ENCODE data around the gene PDP2. TPM values are rescaled to one million over a fixed set of nuclear protein-coding genes. Genes with fewer than 3 reads are reported as not detected.
A peak's percentile ranks its signal among the peaks of the same experiment; 100 is the strongest.
"Not testable (repeated sequence)": the region's sequence is repeated elsewhere in the genome, so short reads cannot be mapped to it uniquely, and the experiment has no call there.

The PDP2 gene
- total RNA-seq, 1 donor from 2014 or later: 43.3 TPM

- Mint-ChIP-seq H3K4me1 (ENCODE audit: low read depth) (peaks cover 53% of the 10 kb centered on the region), H3K9me3 (no peaks in the 10 kb centered on the region), H3K27ac (peak within 1 kb of the TSS; percentile 87), H3K27me3 (ENCODE audit: insufficient read depth) (no peaks in the 10 kb centered on the region), H3K4me3 (peak within 1 kb of the TSS; percentile 96), H3K36me3 (ENCODE audit: low read depth) (peaks cover 31% of the 10 kb centered on the region)
- intact Hi-C loops (cut with micrococcal nuclease): loop anchor here (1.0 to 2.0 kb wide), 3 partner anchors 13 to 61 kb away; partner anchors contain the start of gene PDP2
- DNase-seq (ENCODE audit: low spot score): peak; percentile 88
Measured at GRCh38 chr16:66934138-66934838, 54.0 kb downstream of the PDP2 start, which contains the start of gene CIAO2B. TSS of gene CIAO2B (minus strand) at chr16:66934402. CDS start at chr16:66934364, 38 bp downstream.

GRCh38 chr16:66934839-66935313, 54.6 kb downstream of the PDP2 start:
- intact Hi-C loops (cut with micrococcal nuclease): loop anchor here (1.0 to 2.0 kb wide), 3 partner anchors 12 to 62 kb away; partner anchors contain the start of gene PDP2
- H3K9me3 Mint-ChIP-seq; DNase-seq (ENCODE audit: low spot score); H3K27me3 Mint-ChIP-seq (ENCODE audit: insufficient read depth): not testable (repeated sequence)
- H3K27ac Mint-ChIP-seq: peak overlapping the region; percentile 87
- H3K4me1 Mint-ChIP-seq (ENCODE audit: low read depth): peaks cover 53% of the 10 kb centered on the region
- H3K36me3 Mint-ChIP-seq (ENCODE audit: low read depth): peaks cover 28% of the 10 kb centered on the region
- H3K4me3 Mint-ChIP-seq: peak overlapping the region; percentile 96

- no peak for DNase-seq (ENCODE audit: low spot score)
- H3K9me3 Mint-ChIP-seq: no peaks in the 10 kb centered on the region
- peaks cover 53% of the 10 kb centered on the region for H3K4me1 Mint-ChIP-seq (ENCODE audit: low read depth)
- intact Hi-C loops (cut with micrococcal nuclease): loop anchor here (2.0 kb wide), 1 partner anchor 63 kb away; no protein-coding TSS in a partner anchor
- H3K27ac Mint-ChIP-seq: peak within 1 kb of the TSS; percentile 87
- peaks cover 28% of the 10 kb centered on the region for H3K36me3 Mint-ChIP-seq (ENCODE audit: low read depth)
- no peaks in the 10 kb centered on the region for H3K27me3 Mint-ChIP-seq (ENCODE audit: insufficient read depth)
- peak within 1 kb of the TSS; percentile 96 for H3K4me3 Mint-ChIP-seq
Measured at GRCh38 chr16:66935314-66936011, 55.1 kb downstream of the PDP2 start, which contains the start of gene CES2. TSS of gene CES2 (plus strand) at chr16:66935516. CDS start at chr16:66935636, 120 bp downstream.

- Mint-ChIP-seq H3K4me3 (peak overlapping the region; percentile 96), H3K36me3 (ENCODE audit: low read depth) (peaks cover 30% of the 10 kb centered on the region), H3K27me3 (ENCODE audit: insufficient read depth) (no peaks in the 10 kb centered on the region), H3K27ac (peak overlapping the region; percentile 41), H3K9me3 (no peaks in the 10 kb centered on the region), H3K4me1 (ENCODE audit: low read depth) (peaks cover 53% of the 10 kb centered on the region)
- intact Hi-C loops (cut with micrococcal nuclease): no loop called here
- no peak for DNase-seq (ENCODE audit: low spot score)
Measured at GRCh38 chr16:66936462-66936861, 56.1 kb downstream of the PDP2 start.

- Mint-ChIP-seq H3K27me3 (ENCODE audit: insufficient read depth) (no peaks in the 10 kb centered on the region), H3K36me3 (ENCODE audit: low read depth) (peaks cover 27% of the 10 kb centered on the region), H3K27ac (no peak overlapping the region), H3K4me3 (peak overlapping the region; percentile 96), H3K9me3 (no peaks in the 10 kb centered on the region), H3K4me1 (ENCODE audit: low read depth) (peaks cover 48% of the 10 kb centered on the region)
- intact Hi-C loops (cut with micrococcal nuclease): no loop called here
- no peak for DNase-seq (ENCODE audit: low spot score)
Measured at GRCh38 chr16:66936889-66937554, 56.7 kb downstream of the PDP2 start.

GRCh38 chr16:66937725-66938337, 57.5 kb downstream of the PDP2 start:
- no peak for DNase-seq (ENCODE audit: low spot score)
- H3K4me3 Mint-ChIP-seq: peak overlapping the region; percentile 96

GRCh38 chr16:66939366-66939765, 59.1 kb downstream of the PDP2 start:
- no peak for DNase-seq (ENCODE audit: low spot score)
- Mint-ChIP-seq H3K4me3 (no peak overlapping the region), H3K27ac (no peak overlapping the region), H3K4me1 (ENCODE audit: low read depth) (peaks cover 32% of the 10 kb centered on the region), H3K36me3 (ENCODE audit: low read depth) (peaks cover 14% of the 10 kb centered on the region), H3K27me3 (ENCODE audit: insufficient read depth) (no peaks in the 10 kb centered on the region), H3K9me3 (no peaks in the 10 kb centered on the region)
- intact Hi-C loops (cut with micrococcal nuclease): no loop called here

More at GRCh38 chr16:66937725-66938337, 57.5 kb downstream of the PDP2 start:
- no peak overlapping the region for H3K27ac Mint-ChIP-seq
- no peaks in the 10 kb centered on the region for H3K9me3 Mint-ChIP-seq
- intact Hi-C loops (cut with micrococcal nuclease): no loop called here
- peaks cover 23% of the 10 kb centered on the region for H3K36me3 Mint-ChIP-seq (ENCODE audit: low read depth)
- H3K27me3 Mint-ChIP-seq (ENCODE audit: insufficient read depth): no peaks in the 10 kb centered on the region
- H3K4me1 Mint-ChIP-seq (ENCODE audit: low read depth): peaks cover 40% of the 10 kb centered on the region

- H3K36me3 Mint-ChIP-seq (ENCODE audit: low read depth): peaks cover 14% of the 10 kb centered on the region
- no peaks in the 10 kb centered on the region for H3K27me3 Mint-ChIP-seq (ENCODE audit: insufficient read depth)
- intact Hi-C loops (cut with micrococcal nuclease): no loop called here
- H3K27ac Mint-ChIP-seq: no peak overlapping the region
- DNase-seq (ENCODE audit: low spot score): no peak
- no peak overlapping the region for H3K4me3 Mint-ChIP-seq
- H3K9me3 Mint-ChIP-seq: no peaks in the 10 kb centered on the region
- peaks cover 26% of the 10 kb centered on the region for H3K4me1 Mint-ChIP-seq (ENCODE audit: low read depth)
Measured at GRCh38 chr16:66940236-66940635, 59.9 kb downstream of the PDP2 start.

Other genes with a start within 250 kb of the PDP2 start
- 3.3 and 3.9 TPM in 2 replicates for gene CMTM4, start 183.8 kb upstream of the PDP2 start, total RNA-seq
- 55.7 and 60.3 TPM in 2 replicates for gene DYNC1LI2, start 128.9 kb upstream of the PDP2 start, total RNA-seq
- 0.29 TPM in 1 of 2 replicates, not detected in the other for gene TERB1, start 78.9 kb upstream of the PDP2 start, total RNA-seq
- gene NAE1, start 49.5 kb upstream of the PDP2 start, total RNA-seq: 114 and 120 TPM in 2 replicates
- gene CA7, start 36.1 kb upstream of the PDP2 start, total RNA-seq: 0.13 and 0.39 TPM in 2 replicates
- not detected in 2 replicates for gene CDH16, start 38.4 kb downstream of the PDP2 start, total RNA-seq
- 0.83 and 0.93 TPM in 2 replicates for gene RRAD, start 45.0 kb downstream of the PDP2 start, total RNA-seq
- gene CIAO2B, start 53.9 kb downstream of the PDP2 start, total RNA-seq: 162 and 164 TPM in 2 replicates
- 34.3 and 36.6 TPM in 2 replicates for gene CES2, start 55.0 kb downstream of the PDP2 start, total RNA-seq
- gene CES3, start 80.8 kb downstream of the PDP2 start, total RNA-seq: 5.6 and 7.3 TPM in 2 replicates
- gene CES4A, start 108.1 kb downstream of the PDP2 start, total RNA-seq: 33.2 and 34.2 TPM in 2 replicates
- 171 and 175 TPM in 2 replicates for gene CBFB, start 148.6 kb downstream of the PDP2 start, total RNA-seq
- 20.5 and 20.6 TPM in 2 replicates for gene PHAF1, start 229.4 kb downstream of the PDP2 start, total RNA-seq